GM08714 (cell line): ENCODE results near the gene AMELX.

ENCODE experiments used
- H3K4me3 ChIP-seq: fragments of 200-500 bp; sonication (Bioruptor generic); 2 replicates; pipeline ENCODE4 v1.5.1; 2014; ENCODE audit warnings: mild to moderate bottlenecking, low read length, inconsistent platforms
- ZNF274 ChIP-seq: IDR thresholded peaks from 2 replicates; pipeline ENCODE4 v1.6.1; 2012; ENCODE audit warnings: mild to moderate bottlenecking, low read depth, low read length

Gene AMELX

DNA sequence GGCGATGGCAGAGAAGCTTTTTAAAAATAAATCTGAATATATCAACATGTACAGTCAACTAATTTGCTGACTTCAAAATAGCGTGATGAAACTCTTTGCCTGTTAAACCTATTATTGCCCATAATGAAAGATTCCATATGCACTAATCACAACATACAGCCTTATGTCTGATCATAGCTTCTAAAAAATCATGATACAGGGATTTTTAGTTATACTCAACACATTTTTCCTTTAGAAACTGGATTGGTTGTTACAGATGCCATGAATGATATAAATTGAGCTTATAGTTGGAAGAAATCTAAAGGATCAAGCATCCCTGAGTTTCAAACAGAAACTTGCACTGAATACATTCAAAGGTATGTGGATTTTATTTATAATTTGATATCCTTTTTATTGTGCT lies at the start of gene AMELX:
AMELX (plus strand) TSS at position 301 of the 400 bp plus-strand sequence. CDS start 1,376 bp downstream, outside the sequence.
- TF ChIP-seq ZNF274: no peak
- H3K4me3 ChIP-seq: no peak within 1 kb of the TSS

DNA sequence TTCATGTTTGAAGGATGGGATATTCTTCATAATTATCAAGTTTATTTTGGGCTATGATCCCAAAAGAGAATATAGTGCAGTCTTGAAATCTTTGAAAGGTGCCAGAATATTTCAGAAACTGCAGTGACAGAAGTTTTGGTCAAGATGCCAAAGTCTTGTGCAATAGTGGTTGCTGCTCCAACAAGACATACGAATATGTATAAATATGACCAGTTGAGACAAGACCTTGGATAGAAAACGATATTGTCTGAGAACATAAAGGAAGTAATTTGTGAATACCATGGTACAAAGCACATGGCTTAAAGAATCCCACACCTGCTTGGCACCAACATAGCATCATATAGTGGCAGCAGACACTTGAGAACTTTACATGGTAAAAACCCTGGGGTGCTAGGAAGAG lies 48.6 kb upstream of the AMELX start:
- TF ChIP-seq ZNF274: no peak

DNA sequence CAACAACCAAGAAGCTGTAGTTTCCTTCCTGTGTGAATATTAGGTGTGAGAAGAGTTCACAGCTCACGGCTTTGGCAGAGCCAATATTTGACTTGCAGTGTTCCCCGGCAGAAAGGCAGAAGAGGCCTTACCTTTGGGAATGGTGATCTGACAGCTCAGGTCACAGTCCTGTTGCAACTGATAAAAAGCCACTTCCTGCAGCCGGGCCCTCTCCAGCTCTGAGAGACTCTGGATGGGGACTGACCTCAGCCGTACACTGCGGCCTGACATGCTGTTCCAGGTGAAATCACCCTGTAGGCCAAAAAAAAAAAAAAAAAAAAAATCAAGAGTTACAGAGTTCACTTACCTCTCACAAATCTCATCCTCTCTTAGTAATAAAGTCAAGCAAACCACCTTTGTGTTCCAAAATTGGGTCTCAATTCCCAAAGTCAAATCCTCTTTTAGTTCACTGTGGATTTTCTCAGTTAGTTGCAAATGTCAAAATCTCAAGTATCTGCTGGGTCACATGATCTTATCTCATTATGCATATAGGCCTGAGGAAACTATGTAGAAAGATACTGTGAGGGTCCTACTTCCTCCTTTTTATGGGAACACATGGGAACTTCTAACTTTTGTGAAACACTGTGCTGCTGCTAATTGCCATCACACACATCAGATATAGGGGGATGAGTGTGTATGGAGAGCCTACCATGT lies 38.6 kb upstream of the AMELX start:
- H3K4me3 ChIP-seq: no peak overlapping the region
- no peak for TF ChIP-seq ZNF274

More for the DNA sequence above, 48.6 kb upstream of the AMELX start:
- H3K4me3 ChIP-seq: no peak overlapping the region

DNA sequence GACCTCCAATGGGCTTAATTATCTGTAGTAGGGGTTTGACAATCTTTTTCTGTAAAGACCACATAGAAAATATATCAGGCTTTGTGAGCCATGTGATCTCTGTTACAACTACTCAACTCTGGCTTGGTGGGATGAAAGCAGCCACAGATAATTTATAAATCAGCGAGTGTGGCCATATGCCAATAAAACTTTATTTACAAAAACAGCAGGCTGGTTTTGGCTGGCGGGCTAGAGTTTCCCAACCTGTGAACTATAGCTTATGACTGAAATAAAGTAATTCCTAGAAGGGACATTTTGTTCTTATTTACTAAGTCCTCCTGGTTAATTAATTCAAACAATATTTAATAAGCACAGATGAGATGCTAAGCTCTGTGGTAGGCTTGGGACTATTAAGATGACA lies 35.9 kb upstream of the AMELX start:
- TF ChIP-seq ZNF274: no peak
- H3K4me3 ChIP-seq: no peak overlapping the region

DNA sequence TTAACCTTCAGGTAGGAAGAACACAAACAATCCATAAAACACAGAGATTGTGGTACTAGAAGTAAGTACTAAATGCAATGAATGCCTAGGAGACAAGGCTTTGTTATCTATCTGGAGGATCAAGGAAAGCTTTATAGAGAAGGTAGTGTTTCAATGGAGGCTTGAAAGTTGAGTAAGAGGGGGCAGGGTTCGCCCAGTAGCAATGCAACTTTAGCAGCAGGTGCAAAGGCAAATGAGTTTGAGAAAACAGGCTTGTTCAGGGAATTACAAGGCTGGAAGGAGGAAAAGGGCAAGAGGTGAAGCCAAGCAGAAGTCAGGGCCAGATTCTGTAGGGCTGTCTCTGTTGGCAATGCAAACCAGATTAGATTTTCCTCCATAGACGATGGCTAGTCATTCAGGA lies 35.5 kb upstream of the AMELX start:
- H3K4me3 ChIP-seq: no peak overlapping the region
- TF ChIP-seq ZNF274: no peak

DNA sequence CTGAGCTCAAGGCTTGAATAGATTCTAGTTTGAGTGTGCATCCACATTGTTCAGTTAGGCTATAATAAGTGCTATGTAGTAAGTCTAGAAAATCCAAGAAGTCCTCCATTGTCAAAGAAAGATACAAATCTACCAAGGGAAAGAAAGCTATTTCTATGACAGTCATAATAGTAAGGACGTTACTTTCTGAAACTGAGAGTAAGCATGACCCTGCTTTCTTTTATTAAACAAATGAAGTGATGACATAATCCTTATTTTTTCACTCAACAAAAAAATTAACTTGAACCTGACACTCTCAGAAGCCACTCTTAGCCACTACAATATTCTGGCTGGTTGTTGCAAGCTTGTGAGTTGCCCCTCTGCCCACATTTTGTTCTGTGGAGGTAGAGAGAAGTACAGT lies 33.8 kb upstream of the AMELX start:
- H3K4me3 ChIP-seq: no peak overlapping the region
- TF ChIP-seq ZNF274: no peak

DNA sequence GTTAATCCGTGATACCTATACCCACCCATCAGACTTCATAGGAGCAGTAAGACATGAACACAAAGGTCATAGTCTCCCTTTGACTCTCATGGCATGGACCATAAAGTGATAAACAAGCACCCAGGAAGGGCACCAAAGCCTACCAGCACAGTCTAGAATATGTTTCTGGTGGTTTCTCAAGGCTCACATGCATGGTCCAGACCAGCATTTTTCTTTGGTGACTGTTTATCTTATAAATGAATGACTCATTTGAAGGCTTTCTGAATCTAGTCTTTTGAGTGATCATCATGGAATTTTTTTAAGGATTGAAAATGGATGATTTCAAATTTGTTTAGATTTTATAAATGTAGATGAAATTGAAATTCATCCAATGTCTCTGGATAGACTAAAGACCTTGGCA lies 32.0 kb upstream of the AMELX start:
- no peak overlapping the region for H3K4me3 ChIP-seq
- TF ChIP-seq ZNF274: no peak

DNA sequence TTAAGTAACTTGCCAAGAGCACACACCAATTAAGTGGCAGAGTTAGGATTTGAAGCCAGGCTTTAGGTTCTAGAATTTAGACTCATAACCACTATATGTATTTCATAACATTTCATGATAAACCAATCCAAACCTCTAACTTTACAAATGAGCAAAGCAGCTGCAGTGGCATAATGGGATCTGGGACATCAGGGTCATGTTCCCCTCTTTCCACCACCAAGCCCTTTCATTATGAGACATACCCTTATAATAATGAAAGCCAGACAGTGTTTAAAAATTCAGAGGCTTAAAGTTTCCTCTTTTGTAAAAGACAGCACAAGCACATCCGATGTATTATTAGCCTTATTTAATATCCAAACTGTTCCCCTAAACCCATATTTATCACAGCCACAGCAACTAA lies 28.3 kb upstream of the AMELX start:
- H3K4me3 ChIP-seq: no peak overlapping the region
- TF ChIP-seq ZNF274: no peak

DNA sequence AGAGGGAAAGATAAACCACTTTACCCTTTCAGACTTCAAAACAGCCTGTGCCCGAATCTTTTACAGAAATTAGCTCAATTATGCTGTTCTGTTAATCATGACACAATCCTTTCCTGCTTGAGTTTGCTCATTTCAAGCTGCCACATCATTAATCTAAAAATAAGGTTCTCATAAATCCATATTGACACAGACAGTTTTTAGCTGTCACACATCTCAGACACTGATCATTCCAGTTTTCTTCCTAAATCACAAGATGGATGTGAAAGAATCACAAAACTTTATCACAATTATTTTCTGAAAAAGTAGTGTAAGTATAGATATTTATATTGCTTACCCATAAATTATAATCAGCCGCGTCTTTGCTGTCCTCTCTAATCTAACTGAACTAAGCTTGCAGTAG lies 27.9 kb upstream of the AMELX start:
- no peak for TF ChIP-seq ZNF274
- H3K4me3 ChIP-seq: no peak overlapping the region

DNA sequence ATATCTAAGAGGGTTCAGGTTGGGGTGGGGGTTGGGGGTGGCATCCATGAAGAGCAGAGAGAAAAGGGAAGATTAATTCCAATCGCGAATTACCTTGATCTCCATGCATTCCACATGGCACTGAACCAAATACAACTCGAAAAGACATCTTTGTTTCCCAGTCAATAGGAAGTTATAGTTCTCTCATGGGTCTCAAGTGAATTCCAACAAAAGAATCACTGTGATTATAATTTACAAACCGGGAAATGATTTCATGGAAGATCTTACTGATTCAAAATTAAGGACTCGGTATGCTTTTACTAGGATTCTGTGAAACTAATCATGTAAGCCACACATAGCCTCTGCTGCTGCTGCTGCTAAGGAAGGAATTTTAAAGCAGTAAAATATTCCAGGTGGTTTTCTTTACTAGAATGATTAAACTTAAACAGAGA lies 26.6 kb upstream of the AMELX start:
- TF ChIP-seq ZNF274: no peak
- no peak overlapping the region for H3K4me3 ChIP-seq

DNA sequence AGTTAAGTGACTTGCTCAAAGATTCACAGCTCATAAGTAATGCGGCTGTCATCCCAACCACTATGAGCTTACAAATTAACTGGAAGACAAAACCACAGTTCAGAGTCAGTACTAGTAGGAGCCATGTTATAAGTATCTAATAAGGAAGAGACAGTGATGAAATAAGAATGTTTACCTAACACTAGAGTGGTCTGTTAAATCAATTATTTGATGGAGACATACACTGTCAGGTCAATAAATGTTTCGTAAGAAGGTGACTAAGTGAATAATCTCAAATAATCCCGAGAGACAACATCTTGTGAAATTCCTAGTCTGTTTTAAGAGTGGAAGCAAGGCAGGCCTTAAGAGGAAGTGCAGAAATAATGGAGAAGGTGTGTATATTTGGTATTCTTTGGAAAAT lies 25.8 kb upstream of the AMELX start:
- H3K4me3 ChIP-seq: no peak overlapping the region
- no peak for TF ChIP-seq ZNF274

DNA sequence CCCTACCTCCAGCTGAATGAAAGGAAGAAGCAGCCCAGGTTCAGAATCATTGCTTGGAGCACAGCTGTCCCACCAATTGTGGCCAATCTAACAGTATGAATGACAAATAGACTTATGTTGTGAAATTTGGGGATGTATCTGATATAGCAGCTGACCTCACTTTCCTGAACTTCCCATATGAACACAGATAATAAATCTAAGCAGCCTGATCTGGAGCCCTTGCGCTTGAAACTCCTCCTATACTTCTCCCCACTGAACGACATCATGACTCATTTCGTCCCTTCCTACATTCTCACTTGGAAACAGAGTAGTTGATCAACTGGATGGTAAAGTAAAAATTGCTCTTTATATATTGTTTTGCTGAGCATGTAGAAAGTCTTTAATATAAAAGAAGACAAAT lies 24.2 kb upstream of the AMELX start:
- no peak for TF ChIP-seq ZNF274
- no peak overlapping the region for H3K4me3 ChIP-seq

DNA sequence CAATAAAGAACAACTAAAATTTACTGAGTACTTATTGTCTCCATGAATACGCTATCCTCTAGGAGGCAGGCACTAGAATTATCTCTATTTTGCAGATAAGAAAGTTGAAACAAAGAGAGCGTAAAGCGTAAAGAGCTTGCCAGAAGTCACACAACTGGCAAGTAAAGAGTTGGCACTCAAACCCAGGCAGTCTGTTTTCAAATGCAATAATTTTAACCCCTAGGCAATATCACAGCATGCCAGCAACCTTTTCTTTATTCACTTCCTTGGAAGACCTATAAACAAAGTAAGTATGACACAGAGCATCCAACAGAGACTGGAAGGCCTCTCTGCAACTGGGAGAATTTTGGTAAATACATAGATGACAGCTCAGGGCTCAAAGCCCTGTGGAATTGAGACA lies 23.2 kb upstream of the AMELX start:
- H3K4me3 ChIP-seq: no peak overlapping the region
- TF ChIP-seq ZNF274: no peak

DNA sequence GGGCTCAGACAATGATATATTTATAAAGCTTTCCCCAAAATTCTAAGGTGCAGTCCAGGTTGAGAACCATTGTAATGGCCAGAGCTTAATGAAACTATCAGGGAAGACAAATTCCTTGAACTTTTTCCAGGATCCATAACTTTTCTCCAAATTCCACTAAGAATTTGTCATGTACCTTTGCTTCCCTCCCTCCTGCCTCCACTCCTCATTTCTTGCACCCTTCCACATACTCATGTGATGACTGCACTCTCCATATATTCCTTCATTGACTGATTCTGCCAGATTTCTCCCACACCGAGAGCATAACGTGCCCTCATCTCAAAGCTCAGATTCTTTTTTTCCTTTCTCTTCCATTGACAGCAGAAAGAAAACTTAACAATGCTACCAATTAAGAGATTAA lies 20.9 kb upstream of the AMELX start:
- TF ChIP-seq ZNF274: no peak
- H3K4me3 ChIP-seq: no peak overlapping the region

DNA sequence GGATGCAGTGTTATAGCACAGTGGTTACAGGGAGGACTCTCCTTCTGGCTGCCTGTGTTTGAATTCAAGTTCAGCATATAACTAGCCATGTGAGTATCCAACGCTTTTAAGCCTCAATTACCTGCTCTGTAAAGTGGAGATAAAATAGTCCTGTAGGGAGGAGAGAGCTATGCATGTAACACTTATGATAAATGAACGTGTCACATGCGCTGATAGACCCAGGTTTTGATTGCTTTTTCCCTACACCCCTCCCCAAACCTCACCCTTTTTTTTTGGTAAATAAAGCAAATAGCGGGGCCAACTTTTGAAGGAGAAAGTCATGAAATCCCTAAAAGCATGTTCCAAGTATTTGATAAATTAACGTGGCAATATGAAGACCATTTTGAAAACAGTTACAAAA lies 20.4 kb upstream of the AMELX start:
- TF ChIP-seq ZNF274: no peak
- no peak overlapping the region for H3K4me3 ChIP-seq

DNA sequence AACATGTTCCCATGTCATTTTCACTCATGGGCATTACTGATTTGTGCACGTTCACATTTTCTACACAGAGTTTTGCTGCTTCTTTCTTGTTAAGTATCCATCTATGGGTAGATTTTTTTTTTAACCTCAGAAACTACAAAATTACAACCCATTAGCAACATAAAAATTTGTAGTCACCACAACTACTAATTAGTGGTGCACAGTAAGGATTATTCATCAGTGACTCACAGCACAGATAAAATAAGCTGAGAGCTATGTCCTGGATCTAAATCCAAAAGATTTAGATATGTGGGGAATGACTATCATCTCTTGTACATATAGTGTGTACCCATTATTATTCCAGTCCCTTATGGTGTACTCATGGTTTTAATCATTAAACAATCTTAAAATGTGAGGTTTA lies 19.7 kb upstream of the AMELX start:
- no peak overlapping the region for H3K4me3 ChIP-seq
- no peak for TF ChIP-seq ZNF274
